Effector memory CD8-positive, alpha-beta T cell (primary cell): ENCODE data around the gene DDB1.
A peak's percentile ranks its signal among the peaks of the same experiment; 100 is the strongest.

Source experiments
- ATAC-seq: fragments of 150-1000 bp; cut with Tn5 transposase; replicated peaks from 2 replicates; pipeline ENCODE4 v1.10.0; 2021; ENCODE audit warnings: mild to moderate bottlenecking, moderate library complexity
- DNase-seq, 3 experiments: peaks; one replicate each; pipeline ENCODE4 v3.0.0; 2021
- H3K27ac Mint-ChIP-seq, 2 donors: one replicate each; pipeline ENCODE4 v1.8.0; 2022; ENCODE audit warnings: mild to moderate bottlenecking in 2 of 2, mixed read lengths in 2 of 2, moderate library complexity in 2 of 2
- H3K27me3 Mint-ChIP-seq, 2 donors: one replicate each; pipeline ENCODE4 v1.8.0; 2022; ENCODE audit warnings: mixed read lengths in 2 of 2
- H3K36me3 Mint-ChIP-seq: one replicate; pipeline ENCODE4 v1.8.0; 2022; ENCODE audit warnings: mild to moderate bottlenecking, moderate library complexity, mixed read lengths; ENCODE audit not compliant: insufficient read depth
- H3K4me1 Mint-ChIP-seq, 2 donors: one replicate each; pipeline ENCODE4 v1.8.0; 2022; ENCODE audit warnings: low read depth in 2 of 2, mixed read lengths in 2 of 2
- H3K4me3 Mint-ChIP-seq, 2 donors: one replicate each; pipeline ENCODE4 v1.8.0; 2022; ENCODE audit warnings: mild to moderate bottlenecking in 2 of 2, mixed read lengths in 2 of 2, moderate library complexity in 2 of 2
- H3K9me3 Mint-ChIP-seq, 2 donors: one replicate each; pipeline ENCODE4 v1.8.0; 2022; ENCODE audit warnings: mixed read lengths in 2 of 2

The DDB1 gene

DNA sequence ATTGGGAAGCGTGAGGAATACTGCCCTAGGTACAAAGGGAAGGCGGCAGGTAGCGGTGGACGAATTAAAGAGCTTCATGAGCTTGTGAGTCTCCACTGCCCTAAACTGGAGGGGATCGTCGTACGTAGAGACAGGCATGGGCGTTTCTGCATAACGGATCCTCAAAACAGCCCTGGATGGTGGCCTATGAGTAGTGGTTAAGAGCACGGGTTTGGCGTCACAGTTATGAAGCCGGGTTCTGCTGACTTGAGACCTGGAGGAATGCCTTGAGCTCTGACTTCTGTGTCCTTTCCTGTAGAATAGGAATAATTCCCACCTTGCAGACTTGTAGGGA, 29.6 kb upstream of the DDB1 start:
- Mint-ChIP-seq H3K27ac (peak overlapping the region; percentile 94 to 95), H3K27me3 (no peaks in the 10 kb centered on the region), H3K9me3 (no peaks in the 10 kb centered on the region), H3K4me1 (peaks cover 21 to 25% of the 10 kb centered on the region in 2 donors), H3K4me3 (peak overlapping the region; percentile 86 to 93), H3K36me3 (peaks cover 47% of the 10 kb centered on the region)
- peak in 2 of 3 experiments; percentile 18 to 40 for DNase-seq
- peak; percentile 35 for ATAC-seq

DNA sequence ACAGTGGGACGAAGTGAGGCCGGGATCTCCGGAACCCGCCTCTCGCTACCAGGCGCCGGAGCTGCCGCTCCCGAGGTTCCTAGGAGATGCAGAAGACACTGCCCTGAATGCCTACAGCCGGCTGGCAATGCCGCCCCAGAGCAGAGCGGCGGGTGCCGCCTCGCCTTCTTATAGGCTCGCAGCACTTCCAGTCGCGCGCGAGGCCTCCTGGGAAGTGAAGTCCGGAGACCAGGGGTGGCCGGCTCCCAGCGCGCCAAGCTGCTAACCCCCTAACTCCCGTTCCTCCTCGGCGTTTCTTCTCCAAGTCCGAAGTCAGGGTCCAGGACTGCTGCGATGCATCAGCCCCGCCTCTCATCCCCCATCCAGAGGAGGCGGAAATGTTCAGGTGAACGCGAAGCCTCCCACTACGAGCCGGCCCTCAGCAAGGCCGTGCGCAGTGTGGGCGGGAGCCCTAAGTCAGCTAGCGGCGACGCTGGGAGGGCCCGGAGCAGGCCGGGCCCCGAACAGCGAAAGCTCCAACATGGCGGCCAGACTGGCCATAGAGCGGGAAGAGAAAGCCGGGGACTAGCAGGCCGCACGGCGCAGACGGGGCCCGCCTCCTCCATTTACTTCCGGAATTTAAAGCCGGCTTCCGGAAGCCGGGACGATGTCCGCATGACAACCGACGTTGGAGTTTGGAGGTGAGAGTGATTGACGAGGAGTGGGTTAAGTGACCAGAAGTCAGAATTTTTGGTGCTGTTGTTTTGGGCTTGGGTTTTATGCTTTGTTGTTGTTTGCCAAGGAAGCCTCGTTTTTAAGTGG, 29.0 kb upstream of the DDB1 start, which contains the start of the genes CYB561A3 and TMEM138:
Gene CYB561A3 (minus strand): TSS at position 142 of the 801 bp plus-strand sequence. CDS start 5,169 bp downstream, outside the sequence.
Gene TMEM138 (plus strand): TSS at position 634 of the 801 bp plus-strand sequence. CDS start 2,017 bp downstream, outside the sequence.
- Mint-ChIP-seq H3K36me3 (peaks cover 41% of the 10 kb centered on the region), H3K27me3 (no peaks in the 10 kb centered on the region), H3K9me3 (no peaks in the 10 kb centered on the region), H3K4me1 (peaks cover 21 to 25% of the 10 kb centered on the region in 2 donors), H3K27ac (peak within 1 kb of the TSS; percentile 94 to 95), H3K4me3 (peak within 1 kb of the TSS; percentile 86 to 93)
- ATAC-seq = peak; percentile 89
- DNase-seq = peak; percentile 77 to 82 (median 81)

DNA sequence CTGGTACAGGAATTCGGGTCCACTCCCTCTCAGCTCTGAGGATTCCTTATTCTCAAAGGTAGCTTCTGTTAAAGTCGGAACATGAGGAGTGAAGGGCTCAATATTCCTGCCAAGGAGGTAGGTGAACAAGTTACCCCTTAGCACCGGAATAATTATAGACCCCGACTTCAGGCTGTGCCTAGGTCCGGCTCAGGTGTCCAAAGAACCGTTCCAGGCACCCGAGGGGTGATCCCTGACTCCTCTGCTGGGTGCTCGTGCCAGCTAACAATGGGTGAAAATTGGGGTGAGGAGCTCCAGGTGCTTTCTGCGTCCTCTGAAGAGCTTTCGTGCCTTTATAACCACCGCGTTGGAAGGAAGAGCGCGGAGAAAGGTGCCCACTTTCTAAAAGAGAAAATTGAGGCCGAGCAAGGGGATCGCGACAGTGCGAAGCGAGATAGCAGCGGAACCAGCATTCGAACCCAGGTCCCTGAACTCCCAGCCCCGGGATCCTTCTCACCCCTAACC, 28.4 kb upstream of the DDB1 start:
- H3K27ac Mint-ChIP-seq = peak overlapping the region; percentile 94 to 95
- peaks cover 21 to 25% of the 10 kb centered on the region in 2 donors for H3K4me1 Mint-ChIP-seq
- H3K27me3 Mint-ChIP-seq = no peaks in the 10 kb centered on the region
- ATAC-seq (no peak), DNase-seq (no peak)
- H3K9me3 Mint-ChIP-seq = no peaks in the 10 kb centered on the region
- peak overlapping the region; percentile 86 to 93 for H3K4me3 Mint-ChIP-seq
- H3K36me3 Mint-ChIP-seq = peaks cover 35% of the 10 kb centered on the region

DNA sequence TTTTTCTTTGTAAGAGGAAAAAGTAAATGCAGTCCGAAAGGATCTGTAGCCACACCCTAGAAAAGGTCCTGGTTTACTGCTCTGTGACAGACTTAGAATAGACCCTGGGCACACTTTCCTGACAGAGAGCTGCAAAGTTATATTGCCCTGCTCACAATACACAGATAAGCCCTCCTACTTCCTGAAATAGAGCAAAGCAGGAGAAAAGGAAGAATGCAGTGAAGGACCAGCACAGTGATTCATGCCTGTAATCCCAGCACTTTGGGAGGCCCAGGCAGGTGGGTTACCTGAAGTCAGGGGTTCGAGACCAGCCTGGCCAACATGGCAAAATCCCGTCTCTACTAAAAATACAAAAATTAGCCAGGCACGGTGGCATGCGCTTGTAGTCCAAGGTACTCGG, 26.6 kb upstream of the DDB1 start:
- H3K27ac Mint-ChIP-seq = peak overlapping the region; percentile 31 to 41

DNA sequence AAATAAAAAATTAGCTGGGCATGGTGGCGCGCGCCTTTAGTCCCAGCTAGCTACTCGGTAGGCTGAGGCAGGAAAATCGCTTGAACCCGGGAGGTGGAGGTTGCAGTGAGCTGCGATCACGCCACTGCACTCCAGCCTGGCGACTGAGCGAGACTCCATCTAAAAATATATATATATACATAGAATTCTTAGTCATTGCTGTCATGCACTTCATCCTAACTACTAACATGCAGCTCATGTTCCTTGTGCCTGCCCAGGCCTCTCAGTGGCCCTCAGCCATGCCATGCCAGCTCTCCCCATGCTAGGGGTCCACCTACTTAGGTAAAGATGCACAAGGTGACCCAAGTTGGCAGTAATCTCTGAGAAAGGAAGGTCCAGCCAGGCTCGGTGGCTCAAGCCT, 25.7 kb upstream of the DDB1 start:
- Mint-ChIP-seq H3K9me3 (no peaks in the 10 kb centered on the region), H3K27me3 (no peaks in the 10 kb centered on the region), H3K27ac (no peak overlapping the region), H3K4me3 (no peak overlapping the region), H3K36me3 (peaks cover 22% of the 10 kb centered on the region), H3K4me1 (peaks cover 22% of the 10 kb centered on the region in 2 donors)
- ATAC-seq (no peak), DNase-seq (no peak)

More for the DNA sequence above, 26.6 kb upstream of the DDB1 start:
- ATAC-seq (no peak), DNase-seq (no peak)
- Mint-ChIP-seq H3K4me1 (peaks cover 21 to 25% of the 10 kb centered on the region in 2 donors), H3K4me3 (no peak overlapping the region), H3K27me3 (no peaks in the 10 kb centered on the region), H3K9me3 (no peaks in the 10 kb centered on the region), H3K36me3 (peaks cover 27% of the 10 kb centered on the region)

DNA sequence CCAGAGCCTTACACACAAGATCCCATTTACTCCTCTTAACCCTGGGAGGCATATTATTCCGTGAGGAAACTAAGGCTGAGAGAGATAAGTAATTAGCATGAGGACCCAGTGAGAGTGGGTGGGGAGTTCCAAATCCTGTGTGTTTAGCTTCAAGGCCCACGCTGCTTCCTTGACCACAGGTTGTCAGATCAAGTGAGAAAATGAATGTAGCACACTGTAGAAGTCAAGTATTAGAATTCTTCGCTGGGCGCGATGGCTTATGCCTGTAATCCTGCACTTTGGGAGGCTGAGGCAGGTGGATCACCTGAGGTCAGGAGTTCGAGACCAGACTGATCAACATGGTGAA, 25.0 kb upstream of the DDB1 start:
- ATAC-seq (no peak), DNase-seq (no peak)
- no peak overlapping the region for H3K4me3 Mint-ChIP-seq
- peak overlapping the region in 1 of 2 donors; percentile 44 for H3K27ac Mint-ChIP-seq
- H3K36me3 Mint-ChIP-seq = peaks cover 22% of the 10 kb centered on the region
- no peaks in the 10 kb centered on the region for H3K9me3 Mint-ChIP-seq
- H3K4me1 Mint-ChIP-seq = peaks cover 18 to 20% of the 10 kb centered on the region in 2 donors
- no peaks in the 10 kb centered on the region for H3K27me3 Mint-ChIP-seq

DNA sequence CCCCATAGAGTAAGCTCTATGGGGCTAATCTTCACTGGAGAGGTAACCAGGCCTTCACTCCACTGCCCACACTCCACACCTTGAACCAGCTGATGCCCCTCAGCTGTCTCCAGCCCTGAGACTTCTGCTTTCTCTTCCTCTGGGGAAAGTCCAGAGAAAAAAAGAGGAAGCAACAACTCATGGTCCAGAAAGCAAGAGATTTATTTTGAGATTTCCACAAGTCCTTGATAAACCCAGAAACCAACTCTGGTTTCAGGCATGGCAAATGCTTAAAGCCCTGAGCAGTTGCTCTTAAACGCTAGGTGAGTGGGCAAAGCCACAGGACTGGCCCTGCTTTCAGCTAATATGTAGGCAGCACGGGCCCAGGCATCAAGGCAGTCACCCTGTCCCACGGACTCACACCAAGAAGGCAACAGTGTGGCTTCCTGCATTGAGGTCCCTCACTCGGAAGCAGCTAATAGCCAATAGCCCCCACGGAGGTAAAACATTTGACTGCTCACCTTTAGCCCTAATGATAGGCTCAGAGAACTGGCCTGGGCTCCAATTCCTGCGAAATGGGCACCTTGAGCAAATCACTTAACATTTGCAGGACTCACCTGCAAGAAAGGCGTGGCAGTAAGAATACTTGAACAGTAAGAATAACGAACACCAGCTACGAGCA, 24.5 kb upstream of the DDB1 start:
- Mint-ChIP-seq H3K36me3 (peaks cover 23% of the 10 kb centered on the region), H3K9me3 (no peaks in the 10 kb centered on the region), H3K27ac (peak overlapping the region in 1 of 2 donors; percentile 44), H3K4me1 (peaks cover 12 to 15% of the 10 kb centered on the region in 2 donors), H3K27me3 (no peaks in the 10 kb centered on the region), H3K4me3 (no peak overlapping the region)
- DNase-seq (no peak), ATAC-seq (no peak)

DNA sequence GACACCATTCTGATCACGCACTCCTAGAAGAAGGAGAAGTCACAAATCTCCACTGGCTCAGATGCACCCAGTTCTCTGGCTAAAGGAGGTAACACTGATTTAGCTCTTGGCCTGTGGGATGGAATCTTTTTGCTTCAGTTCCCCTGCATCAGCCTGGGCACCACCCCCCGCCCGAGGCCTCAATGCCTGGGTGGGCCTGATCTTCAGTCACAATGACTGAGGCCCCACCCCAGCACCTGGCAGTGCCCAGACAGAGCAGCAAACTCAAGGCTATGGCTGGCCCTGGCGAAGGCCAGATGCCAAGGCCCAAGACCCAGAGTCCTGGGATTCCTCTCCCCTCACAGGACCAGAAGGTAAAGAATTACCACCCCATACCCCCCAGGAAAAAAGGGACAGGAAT, 23.8 kb upstream of the DDB1 start:
- Mint-ChIP-seq H3K4me1 (peaks cover 10 to 11% of the 10 kb centered on the region in 2 donors), H3K4me3 (no peak overlapping the region), H3K27me3 (no peaks in the 10 kb centered on the region), H3K27ac (peak overlapping the region in 1 of 2 donors; percentile 17), H3K9me3 (no peaks in the 10 kb centered on the region), H3K36me3 (peaks cover 26% of the 10 kb centered on the region)
- DNase-seq (no peak), ATAC-seq (no peak)

DNA sequence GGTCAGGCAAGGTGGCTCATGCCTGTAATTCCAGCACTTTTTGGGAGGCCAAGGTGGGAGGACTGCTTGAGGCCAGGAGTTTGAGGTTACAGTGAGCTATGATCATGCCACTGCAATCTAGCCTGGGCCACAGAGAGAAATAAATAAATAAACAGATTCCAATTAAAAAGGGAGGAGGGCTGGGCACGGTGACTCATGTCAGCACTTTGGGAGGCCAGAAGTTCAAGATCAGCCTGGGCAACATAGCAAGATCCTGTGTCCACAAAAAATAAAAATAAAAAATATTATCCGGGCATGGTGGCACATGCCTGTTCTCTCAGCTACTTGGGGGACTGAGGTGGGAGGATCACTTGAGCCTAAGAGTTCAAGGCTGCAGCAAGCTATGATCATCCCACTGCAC, 21.3 kb upstream of the DDB1 start:
- no peaks in the 10 kb centered on the region for H3K27me3 Mint-ChIP-seq
- no peaks in the 10 kb centered on the region for H3K9me3 Mint-ChIP-seq
- DNase-seq = no peak
- ATAC-seq = no peak
- H3K4me3 Mint-ChIP-seq = no peak overlapping the region
- H3K27ac Mint-ChIP-seq = no peak overlapping the region
- H3K4me1 Mint-ChIP-seq = peaks cover 0 to 4% of the 10 kb centered on the region in 2 donors
- H3K36me3 Mint-ChIP-seq = peaks cover 31% of the 10 kb centered on the region

DNA sequence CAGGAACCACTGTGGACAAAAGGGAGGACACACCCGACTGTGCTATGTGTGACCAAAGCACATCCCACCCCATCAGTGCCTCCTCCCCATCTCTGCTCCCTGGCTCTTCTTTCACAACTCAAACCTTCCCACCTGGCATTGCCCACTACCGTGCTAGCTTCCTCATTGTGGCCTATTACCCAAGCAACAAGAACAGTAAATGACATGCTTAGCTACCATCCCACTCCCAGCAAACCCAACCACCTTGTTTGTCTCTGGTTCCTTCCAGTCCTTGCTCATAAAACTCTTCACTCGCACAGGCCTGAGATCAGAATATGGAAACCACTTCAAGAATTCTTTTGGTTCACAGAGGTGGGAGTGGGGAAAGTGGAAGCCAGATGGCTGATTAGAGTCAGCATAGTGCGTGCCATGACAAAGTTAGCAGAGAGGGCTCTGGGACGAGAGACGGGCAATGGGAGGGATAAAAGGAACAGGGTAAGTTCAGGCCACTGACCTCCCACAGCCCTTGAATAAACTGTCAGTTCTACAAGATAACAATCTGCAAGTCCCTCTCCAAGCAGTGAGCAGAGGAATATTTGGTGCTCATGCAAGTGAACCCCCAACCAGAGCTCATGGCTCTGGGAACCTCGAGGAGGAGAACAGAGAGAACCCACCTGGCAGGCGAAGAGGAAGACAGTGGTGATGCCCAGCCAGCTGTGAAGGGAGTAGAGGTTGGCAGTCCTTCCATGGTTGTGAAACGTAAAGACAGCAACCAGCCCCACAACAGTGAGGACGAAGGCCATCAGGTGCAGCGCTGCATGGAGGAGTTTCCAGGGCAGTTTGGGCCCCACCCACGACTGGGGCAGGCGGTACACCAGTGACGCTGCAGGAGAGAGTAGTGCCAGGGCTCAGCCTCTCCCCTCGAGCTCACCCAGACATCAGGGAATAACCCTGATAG, 20.5 kb upstream of the DDB1 start:
- Mint-ChIP-seq H3K36me3 (peaks cover 31% of the 10 kb centered on the region), H3K9me3 (no peaks in the 10 kb centered on the region), H3K4me3 (no peak overlapping the region), H3K27ac (no peak overlapping the region), H3K4me1 (peaks cover 0 to 4% of the 10 kb centered on the region in 2 donors), H3K27me3 (no peaks in the 10 kb centered on the region)
- DNase-seq (no peak), ATAC-seq (no peak)

DNA sequence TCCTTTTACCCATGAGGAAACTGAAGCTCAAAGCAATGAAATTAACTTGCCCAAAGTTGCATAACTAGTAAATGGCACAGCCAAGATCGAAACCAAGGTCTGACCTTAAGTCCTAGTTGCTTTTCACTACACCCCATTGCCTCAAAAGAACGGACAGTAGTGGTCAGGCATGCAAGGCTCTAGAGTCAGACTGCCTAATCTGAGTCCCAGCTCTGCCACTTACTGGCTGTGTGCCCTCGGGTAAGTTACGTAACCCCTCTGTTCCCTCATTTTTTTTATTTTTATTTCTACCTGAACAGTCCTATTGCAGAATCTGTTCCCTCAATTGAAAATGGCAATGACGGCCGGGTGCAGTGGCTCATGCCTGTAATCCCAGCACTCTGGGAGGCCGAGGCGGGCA, 19.1 kb upstream of the DDB1 start:
- ATAC-seq (no peak), DNase-seq (no peak)
- H3K36me3 Mint-ChIP-seq = peaks cover 31% of the 10 kb centered on the region
- H3K9me3 Mint-ChIP-seq = no peaks in the 10 kb centered on the region
- H3K4me1 Mint-ChIP-seq = peaks cover 0 to 4% of the 10 kb centered on the region in 2 donors
- H3K27ac Mint-ChIP-seq = no peak overlapping the region
- H3K4me3 Mint-ChIP-seq = no peak overlapping the region
- no peaks in the 10 kb centered on the region for H3K27me3 Mint-ChIP-seq

DNA sequence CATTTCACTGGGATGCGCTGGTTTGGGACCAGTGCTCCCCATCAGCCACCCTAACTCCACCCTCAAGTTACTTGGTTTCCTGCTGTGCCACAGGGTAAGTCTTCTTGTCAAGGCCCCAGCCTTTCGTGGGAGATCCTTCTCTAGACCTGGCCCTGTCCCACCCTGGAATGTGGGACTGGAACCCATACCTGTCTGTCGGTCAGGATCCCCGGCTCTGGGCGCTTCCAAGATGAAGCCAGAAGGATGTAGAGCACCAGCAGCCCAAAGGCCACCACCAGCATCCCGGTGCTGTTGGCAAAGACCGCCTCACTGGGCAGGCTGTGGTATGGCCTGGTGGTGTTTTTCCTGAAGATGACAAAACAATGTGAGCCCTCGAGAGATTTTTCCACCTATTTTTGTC, 17.9 kb upstream of the DDB1 start:
- H3K9me3 Mint-ChIP-seq = no peaks in the 10 kb centered on the region
- ATAC-seq (no peak), DNase-seq (no peak)
- H3K27me3 Mint-ChIP-seq = no peaks in the 10 kb centered on the region
- H3K27ac Mint-ChIP-seq = peak overlapping the region in 1 of 2 donors; percentile 19
- peaks cover 2 to 4% of the 10 kb centered on the region in 2 donors for H3K4me1 Mint-ChIP-seq
- peaks cover 29% of the 10 kb centered on the region for H3K36me3 Mint-ChIP-seq
- no peak overlapping the region for H3K4me3 Mint-ChIP-seq

DNA sequence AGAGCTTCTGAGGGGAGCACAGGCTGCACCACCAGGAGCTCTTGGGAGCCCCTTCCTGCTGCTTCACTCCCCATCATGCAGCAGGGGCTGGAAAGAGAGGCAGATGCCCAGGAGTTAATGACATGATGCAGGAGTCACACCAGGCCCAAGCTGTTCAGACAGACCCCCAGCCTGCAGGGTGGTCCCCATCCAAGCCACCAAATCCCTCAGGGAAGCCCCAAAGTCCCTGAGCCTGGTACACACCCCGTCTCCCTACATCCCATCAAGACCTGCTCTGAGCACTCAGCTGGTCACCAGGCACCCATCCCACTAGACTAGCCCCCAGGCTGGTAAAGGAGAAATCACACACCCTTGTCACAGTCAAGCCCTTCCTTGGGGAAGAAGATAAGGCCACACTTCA, 17.4 kb upstream of the DDB1 start:
- DNase-seq = no peak
- Mint-ChIP-seq H3K27me3 (no peaks in the 10 kb centered on the region), H3K4me1 (peaks cover 2 to 4% of the 10 kb centered on the region in 2 donors), H3K27ac (peak overlapping the region in 1 of 2 donors; percentile 19), H3K4me3 (no peak overlapping the region), H3K36me3 (peaks cover 25% of the 10 kb centered on the region), H3K9me3 (no peaks in the 10 kb centered on the region)
- no peak for ATAC-seq
